NCI-H748 treated with DMSO at 0.1 percent for 48 hours (cell line): ENCODE results near the gene PLXNA2.
A peak's percentile ranks its signal among the peaks of the same experiment; 100 is the strongest.

Source experiments
- DNase-seq: peaks from one replicate; lab custom pipeline; 2025; lab: John Stamatoyannopoulos, UW

The PLXNA2 gene

GRCh38 chr1:208268541-208269337 lies 24.6 kb upstream of the PLXNA2 start:
- DNase-seq: no peak

DNA sequence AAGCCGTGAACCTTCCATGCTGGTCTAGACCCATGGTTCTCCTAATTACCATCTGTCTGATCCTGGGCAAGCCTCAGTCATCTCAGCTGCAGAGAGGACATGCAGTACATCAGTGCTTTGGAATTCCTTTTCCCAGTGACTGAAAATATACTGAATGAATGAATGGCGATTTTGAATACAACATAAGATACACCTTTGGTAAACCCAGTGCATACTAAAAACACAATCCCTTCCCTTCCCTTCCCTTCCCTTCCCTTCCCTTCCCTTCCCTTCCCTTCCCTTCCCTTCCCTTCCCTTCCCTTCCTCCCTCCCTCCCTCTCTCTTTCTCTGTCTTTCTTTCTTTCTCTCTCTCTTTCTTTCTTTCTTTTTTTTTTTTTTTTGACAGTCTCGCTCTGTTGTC lies 21.3 kb upstream of the PLXNA2 start:
- DNase-seq: no peak

GRCh38 chr1:208265122-208265469 lies 20.9 kb upstream of the PLXNA2 start:
- DNase-seq: no peak

GRCh38 chr1:208264469-208265121 lies 20.4 kb upstream of the PLXNA2 start:
- DNase-seq: no peak

DNA sequence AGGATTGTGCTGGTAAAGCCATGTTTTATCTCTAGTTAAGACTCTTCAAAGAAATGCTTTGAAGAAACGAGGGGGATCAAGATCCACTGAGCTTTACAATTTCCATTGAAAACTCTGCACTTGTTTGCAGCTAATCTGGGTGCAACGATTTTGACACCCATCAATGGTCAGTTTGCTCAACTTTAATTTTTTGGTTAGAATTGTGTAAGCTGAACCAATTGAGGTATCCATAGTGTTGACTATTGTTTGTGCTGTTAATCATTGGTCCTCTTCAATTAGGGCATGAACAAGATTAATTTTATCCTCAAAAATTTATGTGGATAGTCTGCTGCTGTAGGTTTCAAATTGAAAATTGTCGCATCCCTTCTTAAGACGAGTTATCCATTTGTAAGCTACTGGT lies 17.7 kb upstream of the PLXNA2 start:
- DNase-seq: no peak

GRCh38 chr1:208258277-208258676 lies 14.1 kb upstream of the PLXNA2 start:
- DNase-seq: no peak

- DNase-seq: no peak
Measured at GRCh38 chr1:208257351-208257750, 13.2 kb upstream of the PLXNA2 start.

GRCh38 chr1:208256556-208256955 lies 12.4 kb upstream of the PLXNA2 start:
- DNase-seq: no peak

DNA sequence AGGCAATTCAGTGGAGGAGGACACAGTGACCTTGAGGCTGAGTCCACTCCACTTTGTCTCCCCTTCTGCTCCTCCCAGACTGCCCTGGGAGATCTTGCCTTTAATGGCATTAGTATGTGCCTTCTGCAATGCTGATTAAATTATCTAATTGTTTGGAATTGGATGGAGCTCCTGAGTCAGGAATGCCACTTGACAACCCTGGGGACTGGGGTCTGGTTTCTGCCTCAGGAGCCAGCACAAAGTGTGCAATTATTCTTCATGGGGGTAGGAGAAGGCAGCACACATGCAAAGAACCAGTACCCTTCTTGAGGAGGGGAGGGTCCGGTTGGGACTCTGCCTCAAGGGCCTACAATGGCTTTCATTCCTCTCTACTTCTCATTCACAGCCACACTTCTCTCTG lies 11.9 kb upstream of the PLXNA2 start:
- DNase-seq: no peak

- no peak for DNase-seq
Measured at GRCh38 chr1:208254862-208255261, 10.7 kb upstream of the PLXNA2 start.

DNA sequence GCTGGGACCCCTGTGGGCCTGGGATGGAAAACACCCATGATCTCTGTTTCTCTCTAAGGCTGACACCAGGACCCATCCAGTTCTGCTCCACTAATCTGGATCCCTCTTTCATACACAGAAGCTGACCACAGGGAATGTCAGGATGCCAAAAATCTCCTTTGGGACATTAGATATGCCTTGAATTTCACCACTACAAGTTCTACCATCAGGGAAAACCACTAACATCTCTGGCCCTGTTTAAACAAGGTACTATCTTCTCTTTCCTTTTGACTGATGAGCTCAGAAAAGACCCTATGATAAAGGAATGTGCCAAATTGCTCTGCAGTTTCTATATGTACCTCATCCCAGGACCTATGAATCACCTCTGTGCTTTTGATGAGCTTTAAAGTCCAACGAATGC lies 10.2 kb upstream of the PLXNA2 start:
- DNase-seq: no peak

DNA sequence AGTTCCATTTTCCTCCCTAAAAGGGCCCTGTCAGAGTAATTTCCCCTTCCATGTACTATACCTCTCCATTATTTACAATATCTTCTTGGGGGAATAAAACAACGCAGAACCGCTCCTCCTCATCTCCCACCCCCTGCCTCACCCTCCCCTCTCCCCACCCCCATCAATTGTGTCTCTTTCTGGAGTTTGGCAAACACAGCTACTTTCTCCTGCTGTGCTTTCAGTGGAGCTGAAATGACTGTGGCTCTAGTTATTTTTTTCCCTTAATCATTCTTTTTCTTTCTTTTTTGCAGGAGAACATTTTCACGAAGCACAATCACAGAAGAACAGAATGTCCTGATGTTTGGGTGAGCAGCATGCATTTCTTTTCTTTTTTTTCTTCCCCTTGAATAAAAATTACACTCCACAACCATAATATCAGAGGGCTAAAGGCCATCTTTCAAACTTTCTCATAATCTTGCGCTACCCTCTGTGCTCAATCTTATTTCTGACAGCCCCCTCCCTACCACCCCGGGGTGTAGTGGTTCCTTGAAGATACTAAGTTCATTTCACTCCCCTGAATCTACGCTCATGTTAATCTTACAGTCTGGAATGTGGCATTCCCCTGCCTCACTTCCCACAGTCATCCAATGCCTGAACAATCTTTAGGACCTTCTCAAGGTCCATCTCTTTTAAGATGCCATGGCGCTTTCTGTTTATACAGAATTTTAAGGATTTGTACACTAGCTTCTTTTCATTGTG lies 8.8 kb upstream of the PLXNA2 start:
- DNase-seq: no peak

DNA sequence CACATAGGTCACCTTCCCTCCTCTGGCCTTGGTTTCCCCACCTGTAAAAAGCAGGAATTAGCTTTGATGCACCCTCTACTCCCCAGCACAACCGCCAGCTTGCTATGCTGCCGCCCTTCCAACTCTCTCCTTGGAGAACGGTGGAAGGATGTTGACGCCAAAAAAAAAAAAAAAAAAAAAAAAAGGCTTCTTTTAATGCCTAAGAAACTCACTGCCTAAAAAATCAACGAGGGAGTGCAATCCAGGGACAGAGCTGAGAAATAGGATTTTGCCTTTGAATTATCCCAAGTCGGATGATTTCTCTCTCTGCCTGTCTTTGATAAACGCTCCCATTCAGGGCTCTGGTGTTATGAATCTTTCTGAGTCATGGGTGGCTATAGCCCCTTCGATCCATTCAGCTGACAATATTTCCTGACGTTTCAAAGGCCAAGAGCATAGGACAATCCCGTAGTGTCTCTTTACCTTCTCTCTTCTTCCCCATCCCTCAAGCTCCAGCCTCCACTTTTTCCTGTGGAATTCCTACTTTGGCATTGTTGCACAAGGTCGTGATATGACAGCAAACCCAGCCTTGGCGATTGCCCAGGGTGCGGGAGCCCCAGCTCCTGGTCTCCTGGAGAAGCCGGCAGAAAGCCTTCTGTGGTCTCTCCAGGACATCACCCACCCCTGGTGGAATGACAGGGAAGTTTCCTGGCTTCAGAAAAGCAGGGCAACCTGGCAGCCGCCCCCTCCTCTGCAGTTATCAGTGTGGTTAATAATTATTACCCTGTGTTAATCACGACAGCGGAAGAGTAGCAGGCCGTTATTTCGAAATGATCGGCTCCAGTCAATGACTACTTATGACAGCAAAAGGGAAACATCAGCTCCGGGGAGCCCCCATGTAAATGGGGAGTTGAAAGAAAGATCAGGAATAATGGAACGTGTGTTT lies 8.0 kb upstream of the PLXNA2 start:
- no peak for DNase-seq

- no peak for DNase-seq
Measured at GRCh38 chr1:208251015-208251414, 6.8 kb upstream of the PLXNA2 start.

DNA sequence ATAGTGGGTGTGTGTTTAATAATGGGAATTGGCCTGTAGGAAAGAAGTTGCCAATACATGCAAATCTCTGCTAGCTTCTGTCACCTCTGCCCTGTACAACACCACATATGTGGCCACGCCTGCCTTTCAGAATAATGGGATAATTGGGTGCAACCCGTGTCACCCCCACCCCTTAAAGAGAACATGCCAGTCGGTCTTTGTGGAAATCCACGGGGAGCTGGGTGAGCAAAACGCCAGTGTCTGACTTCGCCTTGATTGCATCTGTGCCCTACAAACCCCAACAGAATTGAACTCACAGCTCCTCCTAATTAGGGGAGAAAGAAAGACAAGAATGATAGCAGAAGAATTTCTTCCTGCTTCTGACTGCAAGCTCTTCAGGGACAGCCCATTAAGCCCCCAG lies 6.4 kb upstream of the PLXNA2 start:
- DNase-seq: no peak

DNA sequence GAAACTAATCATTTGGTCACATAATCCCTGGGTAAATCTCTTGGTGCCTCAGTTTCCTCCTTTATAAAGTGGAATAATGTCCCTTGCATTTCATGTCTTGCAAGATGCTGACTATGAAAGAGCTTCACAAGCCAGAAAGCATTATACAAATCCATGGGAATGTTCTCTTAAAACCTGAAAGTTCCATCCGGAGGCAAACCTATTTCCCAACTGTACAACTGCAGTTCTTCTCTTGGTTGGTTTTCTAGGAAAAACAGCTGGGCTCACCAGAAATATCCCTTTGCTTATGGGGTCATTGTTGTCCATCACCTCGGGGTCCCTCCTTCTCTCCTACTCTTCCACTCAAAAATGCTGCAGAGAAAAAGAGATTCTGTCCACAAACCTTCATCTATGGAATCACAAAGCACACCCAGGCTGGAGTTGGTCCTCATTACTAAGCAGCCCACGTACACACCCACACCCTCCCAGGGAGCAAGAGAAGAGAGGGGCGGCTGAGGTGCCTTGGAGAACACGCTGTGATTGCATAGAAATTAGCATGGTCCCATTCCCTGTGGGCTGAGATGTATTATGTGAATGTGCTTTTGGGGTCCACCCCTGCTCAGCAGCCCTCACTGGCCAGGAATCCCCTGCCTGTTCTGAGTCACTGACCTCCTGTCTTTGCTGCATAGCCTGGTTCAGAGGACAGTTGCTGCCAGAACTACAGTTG lies 5.0 kb upstream of the PLXNA2 start:
- DNase-seq: no peak

- no peak for DNase-seq
Measured at GRCh38 chr1:208248307-208248801, 4.2 kb upstream of the PLXNA2 start.

DNA sequence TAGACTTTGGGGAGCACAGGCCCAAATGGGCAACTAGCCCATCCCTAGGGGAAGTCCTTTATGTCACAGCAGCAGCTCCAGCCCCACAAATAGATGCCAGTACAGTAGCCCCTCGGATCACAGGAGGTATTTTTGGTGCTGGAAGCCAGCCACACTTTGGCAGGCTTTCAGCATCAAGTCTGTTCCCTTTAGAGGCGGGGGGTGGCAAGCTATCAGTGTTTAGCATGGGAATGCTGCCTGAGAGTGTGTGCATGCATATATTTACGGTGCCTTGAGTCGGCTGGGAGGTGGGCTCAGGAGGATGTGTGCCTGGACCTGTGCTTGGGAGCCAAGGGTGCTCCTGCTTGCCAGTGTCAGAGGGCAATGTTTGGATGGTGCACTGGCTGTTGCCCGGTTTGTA lies 3.5 kb upstream of the PLXNA2 start:
- DNase-seq: no peak

DNA sequence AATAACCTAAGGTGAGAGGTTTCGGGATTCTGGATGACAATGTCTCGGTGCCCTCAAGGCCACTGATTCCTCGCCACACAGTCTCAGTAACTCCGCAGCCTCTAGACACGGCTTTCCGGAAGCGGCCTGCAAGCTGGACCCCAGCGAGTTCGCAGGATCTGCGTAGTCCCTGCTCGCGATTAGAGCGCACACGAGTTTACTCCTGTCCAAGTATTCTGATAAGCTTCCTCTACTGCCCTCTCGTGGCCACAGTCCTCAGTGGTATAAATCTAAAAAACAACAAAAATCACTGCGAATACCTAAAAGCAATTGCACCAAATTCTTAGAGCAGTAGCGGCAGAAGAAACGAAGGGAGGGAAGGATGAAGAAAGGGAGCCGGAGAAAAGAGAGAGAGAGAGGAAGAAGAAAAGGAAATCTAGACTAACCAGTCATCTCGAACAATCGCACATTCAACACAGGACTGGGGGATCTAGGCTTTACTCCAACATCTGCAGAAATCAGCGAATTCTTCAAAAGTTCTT lies 1.1 kb upstream of the PLXNA2 start:
- peak; percentile 84 for DNase-seq

DNA sequence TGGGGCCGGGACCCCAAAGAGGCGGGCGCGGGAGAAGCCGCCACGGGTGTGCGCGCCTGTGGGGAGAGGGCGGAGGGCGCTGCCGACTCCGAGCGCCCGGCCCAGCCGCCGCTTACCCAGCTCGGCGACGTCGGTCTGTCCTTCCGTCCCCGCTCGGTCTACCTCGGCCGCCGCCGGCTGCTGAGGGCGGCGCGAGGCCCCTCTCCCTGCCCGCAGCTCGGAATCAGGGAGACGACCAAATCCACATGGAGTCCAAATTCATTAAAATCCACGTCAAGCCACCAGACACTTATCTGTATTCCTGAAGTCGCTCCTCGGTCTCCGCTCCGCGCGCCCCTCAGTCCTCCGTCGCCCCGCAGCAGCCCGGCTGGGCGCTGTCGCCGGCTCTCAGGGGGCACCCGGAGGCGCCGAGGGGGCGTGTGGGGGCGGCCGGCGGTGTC lies 637 bp downstream of the PLXNA2 start:
- no peak for DNase-seq

- no peak for DNase-seq
Measured at GRCh38 chr1:208242941-208243526, 1.1 kb downstream of the PLXNA2 start.
